IPS-18c (cell line): ENCODE data around the gene FCHO2.

ENCODE experiments used
- H3K4me3 ChIP-seq: 2 replicates; pipeline ENCODE4 v1.7.0; 2013; ENCODE audit warnings: low read depth, mild to moderate bottlenecking, low read length, moderate library complexity; ENCODE audit not compliant: insufficient read depth
- H3K9me3 ChIP-seq: one replicate; pipeline ENCODE4 v1.6.1; 2013; ENCODE audit warnings: mild to moderate bottlenecking, low read length, moderate library complexity; ENCODE audit not compliant: control insufficient read depth, insufficient read depth

Gene FCHO2

GRCh38 chr5:73066466-73066865 lies 110.6 kb downstream of the FCHO2 start:
- Histone ChIP-seq H3K9me3 (no peaks in the 10 kb centered on the region), H3K4me3 (no peak overlapping the region)

- no peaks in the 10 kb centered on the region for H3K9me3 ChIP-seq
- no peak overlapping the region for H3K4me3 ChIP-seq
These were observed 111.4 kb downstream of the FCHO2 start for GRCh38 chr5:73067213-73067612.

- H3K4me3 ChIP-seq: no peak overlapping the region
- H3K9me3 ChIP-seq: no peaks in the 10 kb centered on the region
These were observed 125.3 kb downstream of the FCHO2 start for GRCh38 chr5:73081093-73081492.

- H3K9me3 ChIP-seq: no peaks in the 10 kb centered on the region
- no peak overlapping the region for H3K4me3 ChIP-seq
These were observed 132.2 kb downstream of the FCHO2 start for GRCh38 chr5:73088026-73088425.

GRCh38 chr5:73093943-73094342 lies 138.1 kb downstream of the FCHO2 start:
- Histone ChIP-seq H3K9me3 (peaks cover 4% of the 10 kb centered on the region), H3K4me3 (no peak overlapping the region)

- no peak overlapping the region for H3K4me3 ChIP-seq
- H3K9me3 ChIP-seq: peaks cover 4% of the 10 kb centered on the region
These were observed 138.6 kb downstream of the FCHO2 start for GRCh38 chr5:73094415-73094814.

- Histone ChIP-seq H3K4me3 (no peak overlapping the region), H3K9me3 (peaks cover 4% of the 10 kb centered on the region)
These were observed 139.9 kb downstream of the FCHO2 start for GRCh38 chr5:73095564-73096238.

- Histone ChIP-seq H3K4me3 (no peak overlapping the region), H3K9me3 (peaks cover 4% of the 10 kb centered on the region)
These were observed 140.4 kb downstream of the FCHO2 start for GRCh38 chr5:73096239-73096575.

GRCh38 chr5:73097740-73098139 lies 141.9 kb downstream of the FCHO2 start:
- Histone ChIP-seq H3K4me3 (no peak overlapping the region), H3K9me3 (peaks cover 4% of the 10 kb centered on the region)

GRCh38 chr5:73100109-73100508 lies 144.3 kb downstream of the FCHO2 start:
- H3K9me3 ChIP-seq: peaks cover 4% of the 10 kb centered on the region
- no peak overlapping the region for H3K4me3 ChIP-seq

GRCh38 chr5:73103870-73104299 lies 148.0 kb downstream of the FCHO2 start:
- no peaks in the 10 kb centered on the region for H3K9me3 ChIP-seq
- no peak overlapping the region for H3K4me3 ChIP-seq

- Histone ChIP-seq H3K9me3 (no peaks in the 10 kb centered on the region), H3K4me3 (no peak overlapping the region)
These were observed 148.5 kb downstream of the FCHO2 start for GRCh38 chr5:73104326-73104725.

GRCh38 chr5:73106335-73106734 lies 150.5 kb downstream of the FCHO2 start:
- no peak overlapping the region for H3K4me3 ChIP-seq

GRCh38 chr5:73110190-73110589 lies 154.3 kb downstream of the FCHO2 start:
- H3K9me3 ChIP-seq: no peaks in the 10 kb centered on the region
- H3K4me3 ChIP-seq: no peak overlapping the region

More at GRCh38 chr5:73106335-73106734, 150.5 kb downstream of the FCHO2 start:
- H3K9me3 ChIP-seq: no peaks in the 10 kb centered on the region

GRCh38 chr5:73111536-73111935 lies 155.7 kb downstream of the FCHO2 start:
- no peaks in the 10 kb centered on the region for H3K9me3 ChIP-seq
- no peak overlapping the region for H3K4me3 ChIP-seq

GRCh38 chr5:73112359-73112758 lies 156.5 kb downstream of the FCHO2 start:
- H3K9me3 ChIP-seq: no peaks in the 10 kb centered on the region

GRCh38 chr5:73114044-73114688 lies 158.3 kb downstream of the FCHO2 start:
- Histone ChIP-seq H3K9me3 (no peaks in the 10 kb centered on the region), H3K4me3 (no peak overlapping the region)

More at GRCh38 chr5:73112359-73112758, 156.5 kb downstream of the FCHO2 start:
- H3K4me3 ChIP-seq: no peak overlapping the region

GRCh38 chr5:73115399-73116051 lies 159.7 kb downstream of the FCHO2 start:
- no peak overlapping the region for H3K4me3 ChIP-seq
- no peaks in the 10 kb centered on the region for H3K9me3 ChIP-seq
